ENCODE measurements around the gene RGP1. TPM values are rescaled to one million over a fixed set of nuclear protein-coding genes. Genes with fewer than 3 reads are reported as not detected.

RGP1 gene
- polyA plus RNA-seq, 1 experiment: 20.2 TPM

DNA sequence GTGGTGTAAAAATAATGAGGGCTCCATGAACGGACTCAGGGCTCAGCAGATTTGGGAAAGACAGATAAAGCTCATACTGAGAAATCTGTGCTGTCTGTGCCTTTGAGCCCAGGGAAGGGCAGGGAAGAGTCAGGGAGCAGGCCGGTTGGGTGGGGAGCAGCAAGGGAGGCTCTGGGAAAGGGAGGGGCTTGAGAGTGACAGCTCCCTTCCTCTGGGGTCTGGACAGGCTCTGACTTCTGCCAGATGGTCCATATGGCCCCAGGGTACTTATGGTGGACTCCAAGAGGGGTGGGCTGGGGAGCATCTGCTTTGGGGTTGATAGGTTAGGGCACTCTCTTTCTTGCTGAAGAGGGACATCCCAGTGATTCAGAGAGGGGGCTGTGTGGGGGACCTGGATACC lies 44.4 kb downstream of the RGP1 start:
- ChIA-PET POLR2A (no interaction called here), CTCF (interaction anchor here (1.2 to 2.2 kb wide), 2 partner anchors 33 to 89 kb away, joined by 7 to 9 read pairs; no protein-coding TSS in a partner anchor)
- Histone ChIP-seq H3K27ac (ENCODE audit: low read depth, low read length) (no peak overlapping the region), H3K27me3 (ENCODE audit: control insufficient read depth, insufficient read depth, low read length) (no peaks in the 10 kb centered on the region), H3K4me3 (ENCODE audit: low read depth, low read length) (peak overlapping the region; percentile 36), H3K9me3 (ENCODE audit: control insufficient read depth, insufficient read depth, low read length) (no peaks in the 10 kb centered on the region; the same call in 1 of the 2 replicates)
- DNase-seq (ENCODE audit: low read depth, low spot score): no peak
- TF ChIP-seq, protein P1, sequence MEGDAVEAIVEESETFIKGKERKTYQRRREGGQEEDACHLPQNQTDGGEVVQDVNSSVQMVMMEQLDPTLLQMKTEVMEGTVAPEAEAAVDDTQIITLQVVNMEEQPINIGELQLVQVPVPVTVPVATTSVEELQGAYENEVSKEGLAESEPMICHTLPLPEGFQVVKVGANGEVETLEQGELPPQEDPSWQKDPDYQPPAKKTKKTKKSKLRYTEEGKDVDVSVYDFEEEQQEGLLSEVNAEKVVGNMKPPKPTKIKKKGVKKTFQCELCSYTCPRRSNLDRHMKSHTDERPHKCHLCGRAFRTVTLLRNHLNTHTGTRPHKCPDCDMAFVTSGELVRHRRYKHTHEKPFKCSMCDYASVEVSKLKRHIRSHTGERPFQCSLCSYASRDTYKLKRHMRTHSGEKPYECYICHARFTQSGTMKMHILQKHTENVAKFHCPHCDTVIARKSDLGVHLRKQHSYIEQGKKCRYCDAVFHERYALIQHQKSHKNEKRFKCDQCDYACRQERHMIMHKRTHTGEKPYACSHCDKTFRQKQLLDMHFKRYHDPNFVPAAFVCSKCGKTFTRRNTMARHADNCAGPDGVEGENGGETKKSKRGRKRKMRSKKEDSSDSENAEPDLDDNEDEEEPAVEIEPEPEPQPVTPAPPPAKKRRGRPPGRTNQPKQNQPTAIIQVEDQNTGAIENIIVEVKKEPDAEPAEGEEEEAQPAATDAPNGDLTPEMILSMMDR (IDR thresholded peaks at IDR 0.05; ENCODE audit: low read depth, low read length): no peak

DNA sequence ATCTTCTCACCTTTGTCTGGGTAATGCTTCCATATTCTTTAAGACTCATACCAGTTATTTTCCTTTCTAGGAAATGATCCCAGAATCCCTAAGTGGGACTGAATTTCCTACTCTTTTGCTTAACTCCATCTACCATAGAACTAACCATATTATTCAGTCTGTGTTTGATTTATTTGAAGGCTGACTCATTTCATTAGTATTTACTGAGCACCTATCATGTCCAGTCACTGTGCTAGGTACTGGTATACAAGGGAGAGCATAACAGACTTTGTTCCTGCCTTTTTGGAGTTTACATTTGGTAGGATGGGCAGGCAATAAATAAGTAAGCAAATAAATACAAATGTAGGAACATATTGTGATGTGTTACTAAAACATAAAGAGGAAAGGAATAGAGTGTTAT lies 46.6 kb downstream of the RGP1 start:
- no peaks in the 10 kb centered on the region; the same call in 1 of the 2 replicates for H3K9me3 ChIP-seq (ENCODE audit: control insufficient read depth, insufficient read depth, low read length)
- H3K27ac ChIP-seq (ENCODE audit: low read depth, low read length): no peak overlapping the region
- no peaks in the 10 kb centered on the region for H3K27me3 ChIP-seq (ENCODE audit: control insufficient read depth, insufficient read depth, low read length)
- ChIA-PET POLR2A (no interaction called here), CTCF (interaction anchor here (1.9 kb wide), 1 partner anchor 86 kb away, joined by 8 read pairs; no protein-coding TSS in a partner anchor)
- no peak overlapping the region for H3K4me3 ChIP-seq (ENCODE audit: low read depth, low read length)
- no peak for DNase-seq (ENCODE audit: low read depth, low spot score)
- TF ChIP-seq, protein P1 (IDR thresholded peaks at IDR 0.05; ENCODE audit: low read depth, low read length): no peak

DNA sequence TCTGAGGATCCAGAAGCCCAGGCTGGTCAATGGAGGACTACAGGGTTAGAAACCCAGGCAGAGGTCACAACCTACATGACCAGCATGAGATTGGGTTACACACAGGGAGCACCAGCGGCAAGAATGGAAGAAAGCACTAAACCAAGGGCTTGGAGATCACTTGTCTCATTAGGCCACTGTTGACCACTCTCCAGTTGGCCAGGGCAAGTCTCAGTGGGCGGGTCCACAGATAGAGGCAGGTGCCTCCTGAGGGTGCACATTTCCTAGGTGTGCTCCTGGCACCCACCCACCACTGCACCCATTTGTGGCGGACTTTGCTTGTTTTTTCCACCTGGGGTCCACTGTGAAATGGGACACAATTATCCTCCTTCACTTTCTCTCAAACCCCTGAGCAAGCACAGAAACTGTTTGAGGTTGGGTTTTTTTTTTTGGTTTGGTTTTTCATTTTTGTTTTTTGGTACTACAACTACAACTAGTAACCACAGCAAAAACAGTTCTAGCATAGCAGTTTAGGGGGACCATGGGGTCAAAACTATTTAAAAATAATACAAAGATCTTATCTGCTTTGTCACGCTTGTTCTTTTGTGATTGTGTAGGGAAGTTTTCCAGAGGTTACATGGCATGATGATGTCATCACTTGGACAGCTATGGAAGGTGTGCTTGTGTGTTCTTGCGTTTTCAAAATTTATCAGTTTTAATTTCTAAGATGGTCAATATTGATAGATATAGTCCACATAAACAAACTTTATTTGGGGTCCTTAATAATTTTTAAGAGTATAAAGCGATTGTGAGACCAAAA lies 48.4 kb downstream of the RGP1 start:
- TF ChIP-seq, protein P1 (IDR thresholded peaks at IDR 0.05; ENCODE audit: low read depth, low read length): no peak
- Histone ChIP-seq H3K9me3 (ENCODE audit: control insufficient read depth, insufficient read depth, low read length) (no peaks in the 10 kb centered on the region; the same call in 1 of the 2 replicates), H3K4me3 (ENCODE audit: low read depth, low read length) (no peak overlapping the region), H3K27ac (ENCODE audit: low read depth, low read length) (no peak overlapping the region), H3K27me3 (ENCODE audit: control insufficient read depth, insufficient read depth, low read length) (no peaks in the 10 kb centered on the region)
- ChIA-PET POLR2A (no interaction called here), CTCF (interaction anchor here (1.0 to 1.6 kb wide), 4 partner anchors 17 to 85 kb away, joined by 3 to 4 read pairs (median 4); partner anchors contain the start of gene HINT2)
- DNase-seq (ENCODE audit: low read depth, low spot score): no peak

DNA sequence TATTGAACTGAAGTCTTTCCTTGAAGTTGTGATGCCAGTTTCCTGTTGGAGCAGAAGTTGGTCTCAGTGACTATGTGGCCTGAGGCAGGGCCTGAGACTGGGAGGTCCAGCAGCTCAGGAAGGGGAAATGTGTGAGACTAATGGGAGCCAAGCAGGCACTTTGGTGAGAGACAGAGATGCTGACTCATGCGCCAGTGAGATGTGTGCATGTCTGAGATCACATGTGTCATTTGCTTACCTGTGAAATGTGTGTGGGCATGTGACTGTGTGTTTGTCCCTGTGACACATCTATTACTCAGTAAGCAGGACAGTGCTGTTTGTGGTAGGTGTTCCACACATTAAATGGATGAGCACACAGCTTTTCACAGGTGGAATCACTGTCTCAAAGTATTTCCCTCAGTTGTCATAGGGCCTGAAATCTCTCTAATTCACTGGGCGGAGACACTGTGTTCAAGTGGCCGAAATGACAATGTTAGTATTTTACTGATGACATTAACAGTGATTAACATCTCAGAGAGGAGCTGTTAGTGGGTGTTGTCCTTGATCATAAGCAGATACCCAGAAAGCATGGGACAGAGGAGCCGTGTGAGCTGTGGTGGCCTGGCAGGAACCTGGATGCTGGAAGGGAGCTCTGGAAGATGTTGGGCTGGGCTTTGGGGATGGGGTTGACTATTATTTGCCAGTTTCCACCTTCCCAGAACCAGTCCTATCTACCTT lies 49.7 kb downstream of the RGP1 start:
- TF ChIP-seq, protein P1 (IDR thresholded peaks at IDR 0.05; ENCODE audit: low read depth, low read length): no peak
- H3K27ac ChIP-seq (ENCODE audit: low read depth, low read length): peak overlapping the region; percentile 21
- H3K9me3 ChIP-seq (ENCODE audit: control insufficient read depth, insufficient read depth, low read length): no peaks in the 10 kb centered on the region
- DNase-seq (ENCODE audit: low read depth, low spot score): no peak
- no peaks in the 10 kb centered on the region for H3K27me3 ChIP-seq (ENCODE audit: control insufficient read depth, insufficient read depth, low read length)
- H3K4me3 ChIP-seq (ENCODE audit: low read depth, low read length): no peak overlapping the region
- ChIA-PET POLR2A (no interaction called here), CTCF (interaction anchor here (1.3 kb wide), 1 partner anchor 8 kb away, joined by 7 read pairs; no protein-coding TSS in a partner anchor)

DNA sequence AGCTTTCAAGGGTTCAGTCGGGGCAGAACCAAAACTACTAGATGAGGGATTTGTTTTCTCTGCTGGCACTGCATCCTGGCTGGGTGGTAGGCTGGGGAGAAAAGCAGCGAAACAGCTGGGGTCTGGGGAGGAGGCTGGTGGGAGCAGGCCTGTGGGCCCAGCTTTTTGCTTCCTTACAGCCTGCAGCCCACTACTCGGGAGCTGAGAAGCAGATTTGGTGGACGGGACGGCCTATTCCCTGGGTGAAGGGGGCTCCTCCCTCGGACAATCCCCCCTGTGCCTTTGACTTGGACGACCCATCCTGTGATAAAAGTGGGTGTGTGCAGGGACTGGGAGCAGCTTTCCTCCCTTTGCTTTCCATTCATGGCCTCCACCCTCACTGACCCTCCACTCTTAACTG lies 51.4 kb downstream of the RGP1 start:
- ChIA-PET POLR2A (no interaction called here), CTCF (no interaction called here)
- Histone ChIP-seq H3K27ac (ENCODE audit: low read depth, low read length) (no peak overlapping the region), H3K4me3 (ENCODE audit: low read depth, low read length) (no peak overlapping the region), H3K9me3 (ENCODE audit: control insufficient read depth, insufficient read depth, low read length) (no peaks in the 10 kb centered on the region), H3K27me3 (ENCODE audit: control insufficient read depth, insufficient read depth, low read length) (no peaks in the 10 kb centered on the region)
- DNase-seq (ENCODE audit: low read depth, low spot score): no peak
- TF ChIP-seq, protein P1 (IDR thresholded peaks at IDR 0.05; ENCODE audit: low read depth, low read length): no peak

All from AG04450 (cell line).